Measurements from ENCODE around the gene BCAS3. TPM values are rescaled to one million over a fixed set of nuclear protein-coding genes. Genes with fewer than 3 reads are reported as not detected.

BCAS3 gene
- total RNA-seq, 1 experiment from 2014 or later: 26.3 TPM

DNA sequence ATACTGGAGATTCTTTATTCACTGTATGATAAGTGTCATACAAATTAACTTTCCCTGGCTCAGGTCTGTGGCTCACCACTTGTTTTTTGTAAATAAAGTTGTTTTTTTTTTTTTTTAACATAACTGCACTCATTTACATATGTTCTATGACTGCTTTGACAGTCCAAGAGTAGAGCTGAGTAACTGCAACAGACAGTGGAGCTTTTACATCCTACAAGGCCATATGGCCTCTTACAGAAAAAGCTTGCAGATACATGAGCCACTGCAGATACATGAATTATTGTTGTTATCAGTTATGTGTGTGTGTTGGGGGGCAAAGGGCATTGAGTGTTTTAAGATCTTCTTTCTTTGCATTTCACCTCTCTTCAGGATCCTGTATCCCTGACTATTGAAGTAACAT lies 311.7 kb downstream of the BCAS3 start:
- intact Hi-C loops (cut with micrococcal nuclease): loop anchor here (5.0 kb wide), 1 partner anchor 588 kb away; no protein-coding TSS in a partner anchor
- H3K4me2 ChIP-seq (ENCODE audit: low read length): no peak overlapping the region
- RAD21 ChIA-PET (ENCODE audit: low non-redundant PET in 1 of 2, low total read pairs in 2 of 2, uncharacterized antibody in 2 of 2, unreplicated experiment in 2 of 2): no interaction called here
- no peaks in the 10 kb centered on the region for H3K79me2 ChIP-seq (ENCODE audit: insufficient read depth, low read length)
- TF ChIP-seq YY1 (IDR thresholded peaks at IDR 0.05; ENCODE audit: extremely low read depth, insufficient replicate concordance, low read depth, low read length): no peak
- TF ChIP-seq POLR2A (IDR thresholded peaks at IDR 0.05; ENCODE audit: borderline replicate concordance, extremely low read depth, insufficient read depth, insufficient read length): no peak
- TF ChIP-seq SP1 (IDR thresholded peaks at IDR 0.05; ENCODE audit: low read depth): no peak
- TF ChIP-seq, protein P1, sequence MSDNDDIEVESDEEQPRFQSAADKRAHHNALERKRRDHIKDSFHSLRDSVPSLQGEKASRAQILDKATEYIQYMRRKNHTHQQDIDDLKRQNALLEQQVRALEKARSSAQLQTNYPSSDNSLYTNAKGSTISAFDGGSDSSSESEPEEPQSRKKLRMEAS (IDR thresholded peaks at IDR 0.05): no peak
- TF ChIP-seq EGR1 (IDR thresholded peaks at IDR 0.05; ENCODE audit: low read depth): no peak
- TF ChIP-seq ZFX (IDR thresholded peaks at IDR 0.05): no peak
- no peak for TF ChIP-seq SRF (IDR thresholded peaks at IDR 0.05; ENCODE audit: low read depth)
- no peak for TF ChIP-seq FOSL1 (IDR thresholded peaks at IDR 0.05; ENCODE audit: low read depth)
- no peak for TF ChIP-seq CEBPB (IDR thresholded peaks at IDR 0.05; ENCODE audit: low read depth)
- no peak for TF ChIP-seq RAD21 (IDR thresholded peaks at IDR 0.05; ENCODE audit: low read depth)
- TF ChIP-seq JUND (IDR thresholded peaks at IDR 0.05): no peak
- TF ChIP-seq, protein P2, sequence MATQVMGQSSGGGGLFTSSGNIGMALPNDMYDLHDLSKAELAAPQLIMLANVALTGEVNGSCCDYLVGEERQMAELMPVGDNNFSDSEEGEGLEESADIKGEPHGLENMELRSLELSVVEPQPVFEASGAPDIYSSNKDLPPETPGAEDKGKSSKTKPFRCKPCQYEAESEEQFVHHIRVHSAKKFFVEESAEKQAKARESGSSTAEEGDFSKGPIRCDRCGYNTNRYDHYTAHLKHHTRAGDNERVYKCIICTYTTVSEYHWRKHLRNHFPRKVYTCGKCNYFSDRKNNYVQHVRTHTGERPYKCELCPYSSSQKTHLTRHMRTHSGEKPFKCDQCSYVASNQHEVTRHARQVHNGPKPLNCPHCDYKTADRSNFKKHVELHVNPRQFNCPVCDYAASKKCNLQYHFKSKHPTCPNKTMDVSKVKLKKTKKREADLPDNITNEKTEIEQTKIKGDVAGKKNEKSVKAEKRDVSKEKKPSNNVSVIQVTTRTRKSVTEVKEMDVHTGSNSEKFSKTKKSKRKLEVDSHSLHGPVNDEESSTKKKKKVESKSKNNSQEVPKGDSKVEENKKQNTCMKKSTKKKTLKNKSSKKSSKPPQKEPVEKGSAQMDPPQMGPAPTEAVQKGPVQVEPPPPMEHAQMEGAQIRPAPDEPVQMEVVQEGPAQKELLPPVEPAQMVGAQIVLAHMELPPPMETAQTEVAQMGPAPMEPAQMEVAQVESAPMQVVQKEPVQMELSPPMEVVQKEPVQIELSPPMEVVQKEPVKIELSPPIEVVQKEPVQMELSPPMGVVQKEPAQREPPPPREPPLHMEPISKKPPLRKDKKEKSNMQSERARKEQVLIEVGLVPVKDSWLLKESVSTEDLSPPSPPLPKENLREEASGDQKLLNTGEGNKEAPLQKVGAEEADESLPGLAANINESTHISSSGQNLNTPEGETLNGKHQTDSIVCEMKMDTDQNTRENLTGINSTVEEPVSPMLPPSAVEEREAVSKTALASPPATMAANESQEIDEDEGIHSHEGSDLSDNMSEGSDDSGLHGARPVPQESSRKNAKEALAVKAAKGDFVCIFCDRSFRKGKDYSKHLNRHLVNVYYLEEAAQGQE (IDR thresholded peaks at IDR 0.05; ENCODE audit: low read depth): no peak
- TF ChIP-seq ZNF274 (IDR thresholded peaks at IDR 0.05; ENCODE audit: low read depth, low read length): no peak
- no peak for TF ChIP-seq EZH2phosphoT487 (IDR thresholded peaks at IDR 0.05; ENCODE audit: borderline replicate concordance)
- no peak for TF ChIP-seq TCF7L2 (IDR thresholded peaks at IDR 0.05; ENCODE audit: borderline replicate concordance, extremely low read depth, insufficient read depth, insufficient read length)
- no peak for TF ChIP-seq EZH2 (IDR thresholded peaks at IDR 0.05)
- TF ChIP-seq, protein P3, sequence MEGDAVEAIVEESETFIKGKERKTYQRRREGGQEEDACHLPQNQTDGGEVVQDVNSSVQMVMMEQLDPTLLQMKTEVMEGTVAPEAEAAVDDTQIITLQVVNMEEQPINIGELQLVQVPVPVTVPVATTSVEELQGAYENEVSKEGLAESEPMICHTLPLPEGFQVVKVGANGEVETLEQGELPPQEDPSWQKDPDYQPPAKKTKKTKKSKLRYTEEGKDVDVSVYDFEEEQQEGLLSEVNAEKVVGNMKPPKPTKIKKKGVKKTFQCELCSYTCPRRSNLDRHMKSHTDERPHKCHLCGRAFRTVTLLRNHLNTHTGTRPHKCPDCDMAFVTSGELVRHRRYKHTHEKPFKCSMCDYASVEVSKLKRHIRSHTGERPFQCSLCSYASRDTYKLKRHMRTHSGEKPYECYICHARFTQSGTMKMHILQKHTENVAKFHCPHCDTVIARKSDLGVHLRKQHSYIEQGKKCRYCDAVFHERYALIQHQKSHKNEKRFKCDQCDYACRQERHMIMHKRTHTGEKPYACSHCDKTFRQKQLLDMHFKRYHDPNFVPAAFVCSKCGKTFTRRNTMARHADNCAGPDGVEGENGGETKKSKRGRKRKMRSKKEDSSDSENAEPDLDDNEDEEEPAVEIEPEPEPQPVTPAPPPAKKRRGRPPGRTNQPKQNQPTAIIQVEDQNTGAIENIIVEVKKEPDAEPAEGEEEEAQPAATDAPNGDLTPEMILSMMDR (IDR thresholded peaks at IDR 0.05 in 2 of 3, conservative IDR thresholded peaks at IDR 0.05 in 1 of 3; ENCODE audit: borderline replicate concordance in 1 of 3, insufficient read depth in 1 of 3, low read depth in 2 of 3, low read length in 2 of 3): no peak
- no peak for TF ChIP-seq ELF1 (IDR thresholded peaks at IDR 0.05; ENCODE audit: borderline replicate concordance, low read depth)
- H4K20me1 ChIP-seq (ENCODE audit: insufficient read depth): no peaks in the 10 kb centered on the region
- POLR2A ChIA-PET: no interaction called here
- no peaks in the 10 kb centered on the region for H3K9me3 ChIP-seq (ENCODE audit: control insufficient read depth in 1 of 2, insufficient read depth in 1 of 2, low read depth in 1 of 2, low read length in 2 of 2)
- no peaks in the 10 kb centered on the region for H3K4me1 ChIP-seq (ENCODE audit: control insufficient read depth in 1 of 2, insufficient read depth in 2 of 2, low read length in 2 of 2)
- no peak overlapping the region for H3K9ac ChIP-seq (ENCODE audit: low read length)
- H3K9me2 ChIP-seq (ENCODE audit: insufficient read depth): no peaks in the 10 kb centered on the region
- H3K27me3 ChIP-seq (ENCODE audit: insufficient read depth, low read length): no peaks in the 10 kb centered on the region
- no peaks in the 10 kb centered on the region for H3K36me3 ChIP-seq (ENCODE audit: control insufficient read depth in 1 of 2, insufficient read depth in 2 of 2, low read length in 2 of 2)
- no peak for DNase-seq (ENCODE audit: low read depth, low spot score)
- no peak overlapping the region for H3K27ac ChIP-seq (ENCODE audit: low read depth, low read length)
- ATAC-seq: no peak
- H3K4me3 ChIP-seq (replicated peaks in 1 of 2; ENCODE audit: low read depth in 1 of 2, low read length in 2 of 2): no peak overlapping the region
- CTCF ChIA-PET: no interaction called here
- H2AFZ ChIP-seq (ENCODE audit: low read depth, low read length, poor library complexity, severe bottlenecking): no peak overlapping the region
- no TSS peak for BruUV-seq (replicated peaks)

Measured in HCT116 (cell line).